Measurements from ENCODE around the gene PTPRN2. TPM values are rescaled to one million over a fixed set of nuclear protein-coding genes. Genes with fewer than 3 reads are reported as not detected.
"Not testable (repeated sequence)": the region's sequence is repeated elsewhere in the genome, so short reads cannot be mapped to it uniquely, and the experiment has no call there.

PTPRN2 gene
- total RNA-seq, 4 donors from 2014 or later: 6.6 to 10.7 (median 8.2) TPM

DNA sequence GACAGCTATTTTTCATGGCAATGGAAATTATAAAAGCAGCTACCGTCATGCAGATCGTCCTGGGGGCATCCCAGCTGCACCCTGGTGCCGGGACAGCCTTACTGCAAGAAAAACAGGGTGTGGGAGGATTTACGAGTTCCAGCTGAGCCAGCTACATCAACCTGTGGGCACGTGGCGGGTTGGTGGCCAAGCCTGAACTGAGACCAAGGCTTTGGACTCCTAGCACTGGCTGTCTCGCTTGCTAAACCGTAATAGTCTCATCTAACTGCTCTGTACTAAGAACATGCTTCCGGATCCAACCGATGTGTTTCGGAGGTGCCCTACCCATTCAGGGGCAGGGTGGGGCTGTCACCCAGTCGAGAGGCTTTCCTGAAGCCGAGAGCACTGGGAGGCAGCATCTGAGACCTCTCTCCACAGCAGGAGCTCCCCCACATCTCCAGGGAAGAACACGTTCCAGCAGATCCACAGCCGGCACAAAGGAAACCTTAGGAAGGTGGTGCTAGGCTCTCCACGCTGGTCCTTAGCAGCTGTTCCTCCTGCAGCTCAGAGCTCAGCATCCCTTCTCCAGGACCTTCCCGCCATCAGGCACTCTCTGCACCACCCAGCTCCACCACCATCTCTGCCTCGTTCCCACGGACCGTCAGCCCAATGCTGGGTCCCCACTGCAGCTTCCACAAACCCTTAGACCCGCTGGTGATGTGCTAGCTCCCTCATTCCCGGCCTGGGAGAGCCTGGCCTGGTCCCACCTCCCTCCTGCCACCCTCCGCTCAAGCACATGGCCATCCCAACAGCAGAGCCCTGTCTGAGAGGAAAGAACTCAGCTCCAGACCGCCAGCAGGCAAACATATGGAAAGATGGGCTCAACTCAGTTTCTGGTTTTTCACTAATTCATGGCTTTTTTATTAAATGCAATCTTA is 158.5 kb downstream of the PTPRN2 start:
- no peaks in the 10 kb centered on the region for H3K9me3 ChIP-seq

DNA sequence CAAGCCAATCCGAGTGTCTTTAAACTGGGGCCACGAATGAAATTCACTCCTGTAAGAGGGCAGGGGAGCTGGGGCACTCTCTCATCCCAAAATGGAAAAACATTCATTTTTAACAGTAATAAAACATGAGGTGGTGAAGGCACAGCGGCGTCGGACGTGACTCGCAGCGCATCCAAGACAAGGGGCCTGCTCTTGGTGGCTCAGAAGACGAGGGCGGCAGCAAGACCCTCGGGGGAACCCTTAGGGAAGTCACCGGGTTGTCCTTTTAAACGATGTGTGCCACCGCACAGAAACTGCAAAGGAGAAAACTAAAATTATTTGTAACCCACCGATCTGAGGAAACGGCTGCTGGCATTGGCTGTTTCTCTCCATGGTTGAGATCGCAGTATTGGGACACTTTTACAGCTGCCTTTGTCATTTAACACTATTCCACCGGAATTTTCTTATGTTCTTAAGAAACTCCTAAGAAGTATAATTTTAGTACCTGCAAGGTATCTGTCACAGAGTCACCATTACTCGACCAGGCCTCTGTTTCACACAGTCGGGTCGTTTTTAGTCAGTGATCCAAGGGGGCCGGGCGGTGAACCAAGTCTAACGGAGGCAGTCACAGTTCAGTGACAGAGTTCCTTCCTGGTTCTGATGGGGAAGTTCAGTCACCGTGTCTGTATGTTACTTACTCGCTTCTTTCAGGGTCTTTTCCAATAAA is 159.3 kb downstream of the PTPRN2 start:
- Histone ChIP-seq H3K27ac (no peak overlapping the region), H3K9me3 (no peaks in the 10 kb centered on the region), H3K36me3 (no peaks in the 10 kb centered on the region), H3K4me3 (no peak overlapping the region), H3K27me3 (no peaks in the 10 kb centered on the region), H3K4me1 (peaks cover 0 to 11% (median 0%) of the 10 kb centered on the region in 4 donors)
- DNase-seq (ENCODE audit: low spot score in 2 of 2): no peak
- 80 to 83% methylated on average over 26 of the region's 26 CpGs for WGBS, 2 donors
- no peak for TF ChIP-seq EP300 (IDR thresholded peaks at IDR 0.05)
- TF ChIP-seq POLR2A (IDR thresholded peaks at IDR 0.05): no peak
- TF ChIP-seq, protein P1, sequence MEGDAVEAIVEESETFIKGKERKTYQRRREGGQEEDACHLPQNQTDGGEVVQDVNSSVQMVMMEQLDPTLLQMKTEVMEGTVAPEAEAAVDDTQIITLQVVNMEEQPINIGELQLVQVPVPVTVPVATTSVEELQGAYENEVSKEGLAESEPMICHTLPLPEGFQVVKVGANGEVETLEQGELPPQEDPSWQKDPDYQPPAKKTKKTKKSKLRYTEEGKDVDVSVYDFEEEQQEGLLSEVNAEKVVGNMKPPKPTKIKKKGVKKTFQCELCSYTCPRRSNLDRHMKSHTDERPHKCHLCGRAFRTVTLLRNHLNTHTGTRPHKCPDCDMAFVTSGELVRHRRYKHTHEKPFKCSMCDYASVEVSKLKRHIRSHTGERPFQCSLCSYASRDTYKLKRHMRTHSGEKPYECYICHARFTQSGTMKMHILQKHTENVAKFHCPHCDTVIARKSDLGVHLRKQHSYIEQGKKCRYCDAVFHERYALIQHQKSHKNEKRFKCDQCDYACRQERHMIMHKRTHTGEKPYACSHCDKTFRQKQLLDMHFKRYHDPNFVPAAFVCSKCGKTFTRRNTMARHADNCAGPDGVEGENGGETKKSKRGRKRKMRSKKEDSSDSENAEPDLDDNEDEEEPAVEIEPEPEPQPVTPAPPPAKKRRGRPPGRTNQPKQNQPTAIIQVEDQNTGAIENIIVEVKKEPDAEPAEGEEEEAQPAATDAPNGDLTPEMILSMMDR (IDR thresholded peaks at IDR 0.05): no peak

More for the DNA sequence above, 158.5 kb downstream of the PTPRN2 start:
- H3K36me3 ChIP-seq: no peaks in the 10 kb centered on the region
- H3K4me3 ChIP-seq: no peak overlapping the region
- H3K27ac ChIP-seq: no peak overlapping the region
- DNase-seq (ENCODE audit: low spot score in 2 of 2): no peak
- 79% methylated on average over 23 to 24 of the region's 24 CpGs for WGBS, 2 donors
- no peaks in the 10 kb centered on the region for H3K27me3 ChIP-seq
- peaks cover 0 to 11% (median 0%) of the 10 kb centered on the region in 4 donors for H3K4me1 ChIP-seq
- TF ChIP-seq EP300 (IDR thresholded peaks at IDR 0.05): no peak
- TF ChIP-seq, protein P1 (IDR thresholded peaks at IDR 0.05): no peak
- TF ChIP-seq POLR2A (IDR thresholded peaks at IDR 0.05): no peak

DNA sequence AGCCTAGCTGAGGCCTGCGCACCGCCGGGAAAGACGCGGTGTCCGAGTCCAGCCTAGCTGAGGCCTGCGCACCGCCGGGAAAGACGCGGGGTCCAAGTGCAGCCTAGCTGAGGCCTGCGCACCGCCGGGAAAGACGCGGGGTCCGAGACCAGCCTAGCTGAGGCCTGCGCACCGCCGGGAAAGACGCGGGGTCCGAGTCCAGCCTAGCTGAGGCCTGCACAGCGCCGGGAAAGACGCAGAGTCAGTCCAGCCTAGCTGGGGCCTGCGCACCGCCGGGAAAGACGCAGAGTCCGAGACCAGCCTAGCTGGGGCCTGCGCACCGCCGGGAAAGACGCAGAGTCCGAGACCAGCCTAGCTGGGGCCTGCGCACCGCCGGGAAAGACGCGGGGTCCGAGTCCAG is 161.9 kb downstream of the PTPRN2 start:
- H3K4me1 ChIP-seq; DNase-seq (ENCODE audit: low spot score in 2 of 2); H3K4me3 ChIP-seq; H3K36me3 ChIP-seq; H3K27ac ChIP-seq; H3K9me3 ChIP-seq; H3K27me3 ChIP-seq: not testable (repeated sequence)
- 92 to 97% methylated on average over 18 to 24 of the region's 42 CpGs for WGBS, 2 donors

DNA sequence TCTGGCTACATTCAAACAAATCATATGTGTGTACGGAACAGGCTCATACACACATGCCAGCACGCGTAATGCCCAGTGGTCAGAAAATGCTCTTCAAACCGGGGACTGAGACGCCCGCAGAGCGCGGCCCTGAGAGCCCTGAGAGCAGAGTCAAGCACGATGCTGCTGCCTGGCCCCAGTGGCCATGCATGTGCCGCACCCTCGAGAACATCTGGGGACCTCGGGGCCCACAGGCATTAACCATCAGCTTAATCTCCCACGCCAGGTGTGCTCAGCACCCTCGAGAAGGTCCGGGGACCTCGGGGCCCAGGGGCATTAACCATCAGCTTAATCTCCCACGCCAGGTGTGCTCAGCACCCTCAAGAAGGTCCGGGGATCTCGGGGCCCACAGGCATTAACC is 163.1 kb downstream of the PTPRN2 start:
- TF ChIP-seq, protein P1 (IDR thresholded peaks at IDR 0.05): no peak
- TF ChIP-seq EP300 (IDR thresholded peaks at IDR 0.05): no peak
- no peak for TF ChIP-seq POLR2A (IDR thresholded peaks at IDR 0.05)
- H3K27ac ChIP-seq: no peak overlapping the region
- H3K4me1 ChIP-seq: no peaks in the 10 kb centered on the region
- 84 to 89% methylated on average over 19 of the region's 19 CpGs for WGBS, 2 donors
- H3K27me3 ChIP-seq: no peaks in the 10 kb centered on the region
- no peaks in the 10 kb centered on the region for H3K9me3 ChIP-seq
- no peak overlapping the region for H3K4me3 ChIP-seq
- H3K36me3 ChIP-seq: no peaks in the 10 kb centered on the region
- no peak for DNase-seq (ENCODE audit: low spot score in 2 of 2)

DNA sequence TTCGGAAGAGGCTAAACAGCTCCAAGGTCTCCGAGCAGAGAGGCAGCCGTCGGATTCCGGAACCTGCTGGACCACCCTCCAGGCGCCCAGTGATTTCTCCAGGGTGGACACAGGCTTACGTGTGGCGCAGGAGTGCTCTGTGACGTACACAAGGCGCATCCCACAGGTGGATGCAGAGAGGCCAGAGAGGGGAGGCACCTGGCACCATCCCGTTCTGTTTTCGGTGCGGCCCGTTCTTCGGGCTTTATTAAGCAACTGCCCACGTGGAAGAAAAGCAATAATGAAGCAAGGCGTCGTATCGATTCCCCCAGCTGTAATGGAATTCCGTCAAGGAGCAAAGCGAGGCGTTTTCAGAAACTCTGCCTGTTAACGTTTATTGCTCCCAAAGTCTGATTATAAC is 163.6 kb downstream of the PTPRN2 start:
- Histone ChIP-seq H3K27ac (no peak overlapping the region), H3K36me3 (no peaks in the 10 kb centered on the region), H3K4me3 (no peak overlapping the region), H3K27me3 (no peaks in the 10 kb centered on the region), H3K4me1 (no peaks in the 10 kb centered on the region), H3K9me3 (no peaks in the 10 kb centered on the region)
- DNase-seq (ENCODE audit: low spot score in 2 of 2): no peak
- TF ChIP-seq, protein P1 (IDR thresholded peaks at IDR 0.05): no peak
- no peak for TF ChIP-seq POLR2A (IDR thresholded peaks at IDR 0.05)
- TF ChIP-seq EP300 (IDR thresholded peaks at IDR 0.05): no peak
- WGBS, 2 donors: 91 to 92% methylated on average over 23 of the region's 23 CpGs
